H9 (cell line): Measurements from ENCODE around the gene INPP4A. TPM values are rescaled to one million over a fixed set of nuclear protein-coding genes. Genes with fewer than 3 reads are reported as not detected.

Experiments used
- DNase-seq: peaks from one replicate; pipeline ENCODE4 v3.0.0-alpha.2; 2017
- H2AFZ ChIP-seq: one replicate; pipeline ENCODE4 v1.6.1; 2013; ENCODE audit warnings: mild to moderate bottlenecking, low read length, control low read depth, moderate library complexity
- H2AK5ac ChIP-seq: 2 replicates; pipeline ENCODE4 v1.6.1; 2013; ENCODE audit warnings: low read length, control low read depth, mixed read lengths; ENCODE audit not compliant: insufficient read length
- H2BK120ac ChIP-seq: one replicate; pipeline ENCODE4 v1.6.1; 2013; ENCODE audit warnings: low read depth, mild to moderate bottlenecking, low read length, control low read depth, inconsistent platforms; ENCODE audit not compliant: poor library complexity, severe bottlenecking
- H2BK12ac ChIP-seq: 2 replicates; pipeline ENCODE4 v1.6.1; 2013; ENCODE audit warnings: low read length, control low read depth, mixed read lengths, low read depth; ENCODE audit not compliant: insufficient read length
- H2BK15ac ChIP-seq: 2 replicates; pipeline ENCODE4 v1.6.1; 2013; ENCODE audit warnings: low read depth, low read length, control low read depth
- H2BK20ac ChIP-seq: one replicate; pipeline ENCODE4 v1.6.1; 2013; ENCODE audit warnings: low read depth, mild to moderate bottlenecking, low read length, control low read depth, inconsistent platforms; ENCODE audit not compliant: poor library complexity, severe bottlenecking
- H2BK5ac ChIP-seq: 2 replicates; pipeline ENCODE4 v1.6.1; 2013; ENCODE audit warnings: low read length, control low read depth, mixed read lengths; ENCODE audit not compliant: insufficient read length
- H3K14ac ChIP-seq: 2 replicates; pipeline ENCODE4 v1.6.1; 2013; ENCODE audit warnings: low read length, control low read depth; ENCODE audit not compliant: insufficient read depth
- H3K18ac ChIP-seq: 2 replicates; pipeline ENCODE4 v1.6.1; 2013; ENCODE audit warnings: low read depth, mild to moderate bottlenecking, mixed read lengths, low read length, control low read depth; ENCODE audit not compliant: insufficient read length
- H3K23ac ChIP-seq: 2 replicates; pipeline ENCODE4 v1.6.1; 2013; ENCODE audit warnings: low read length, control low read depth, mixed read lengths, low read depth; ENCODE audit not compliant: insufficient read length
- H3K23me2 ChIP-seq: 2 replicates; pipeline ENCODE4 v1.6.1; 2013; ENCODE audit warnings: low read depth, mild to moderate bottlenecking, mixed read lengths, low read length, control low read depth; ENCODE audit not compliant: insufficient read length, poor library complexity, severe bottlenecking
- H3K27ac ChIP-seq: 2 replicates; pipeline ENCODE4 v1.5.1; 2013; ENCODE audit warnings: low read length, control low read depth, mixed read lengths, low read depth; ENCODE audit not compliant: insufficient read length
- H3K27me3 ChIP-seq: 2 replicates; pipeline ENCODE4 v1.6.1; 2013; ENCODE audit warnings: low read length, control low read depth, inconsistent platforms; ENCODE audit not compliant: insufficient read depth
- H3K4ac ChIP-seq: 2 replicates; pipeline ENCODE4 v1.6.1; 2013; ENCODE audit warnings: low read depth, mild to moderate bottlenecking, control low read depth, inconsistent platforms, low read length, moderate library complexity
- H3K4me1 ChIP-seq: 2 replicates; pipeline ENCODE4 v1.6.1; 2013; ENCODE audit warnings: low read length, control low read depth, inconsistent platforms; ENCODE audit not compliant: insufficient read depth
- H3K4me2 ChIP-seq: 2 replicates; pipeline ENCODE4 v1.6.1; 2013; ENCODE audit warnings: low read length, control low read depth, mixed read lengths; ENCODE audit not compliant: insufficient read length, insufficient read depth
- H3K56ac ChIP-seq: 2 replicates; pipeline ENCODE4 v1.6.1; 2013; ENCODE audit warnings: low read depth, mild to moderate bottlenecking, mixed read lengths, low read length, control low read depth; ENCODE audit not compliant: insufficient read length
- H3K79me1 ChIP-seq: 2 replicates; pipeline ENCODE4 v1.6.1; 2013; ENCODE audit warnings: low read depth, mild to moderate bottlenecking, moderate library complexity, low read length, control low read depth, inconsistent platforms; ENCODE audit not compliant: insufficient read depth, poor library complexity, severe bottlenecking
- H3K79me2 ChIP-seq: 2 replicates; pipeline ENCODE4 v1.6.1; 2013; ENCODE audit warnings: low read length, control low read depth, inconsistent platforms; ENCODE audit not compliant: insufficient read depth
- H3K9ac ChIP-seq: 2 replicates; pipeline ENCODE4 v1.6.1; 2013; ENCODE audit warnings: low read length, control low read depth, mixed read lengths; ENCODE audit not compliant: insufficient read length; ENCODE audit errors: extremely low read depth
- H3K9me3 ChIP-seq: one replicate; pipeline ENCODE4 v1.6.1; 2013; ENCODE audit warnings: low read depth, low read length, inconsistent platforms; ENCODE audit not compliant: control insufficient read depth
- H3T11ph ChIP-seq: one replicate; pipeline ENCODE4 v1.6.1; 2013; ENCODE audit warnings: mild to moderate bottlenecking, low read length, control low read depth, inconsistent platforms
- H4K20me1 ChIP-seq: one replicate; pipeline ENCODE4 v1.6.1; 2013; ENCODE audit not compliant: control insufficient read depth, insufficient read length, insufficient read depth
- H4K5ac ChIP-seq: 2 replicates; pipeline ENCODE4 v1.6.1; 2013; ENCODE audit warnings: low read depth, mild to moderate bottlenecking, mixed read lengths, low read length, control low read depth; ENCODE audit not compliant: insufficient read length
- H4K8ac ChIP-seq: replicated peaks from 2 replicates; pipeline ENCODE4 v1.6.1; 2013; ENCODE audit warnings: low read length, control low read depth, mixed read lengths, low read depth; ENCODE audit not compliant: insufficient read length
- H4K91ac ChIP-seq: 2 replicates; pipeline ENCODE4 v1.6.1; 2013; ENCODE audit warnings: low read depth, mild to moderate bottlenecking, moderate library complexity, mixed read lengths, low read length, control low read depth; ENCODE audit not compliant: insufficient read length
- H3K27ac Mint-ChIP-seq, 3 experiments: 2 replicates in 2 of 3; 3 replicates in 1 of 3; pipeline ENCODE4 v1.8.0; 2020 to 2021; ENCODE audit warnings: mixed read lengths in 3 of 3, mild to moderate bottlenecking in 1 of 3, moderate library complexity in 1 of 3
- H3K27me3 Mint-ChIP-seq: 2 replicates; pipeline ENCODE4 v1.8.0; 2021; ENCODE audit warnings: low read depth, mild to moderate bottlenecking, moderate library complexity, mixed read lengths
- H3K36me3 Mint-ChIP-seq, 3 experiments: 2 replicates in 2 of 3; 3 replicates in 1 of 3; pipeline ENCODE4 v1.8.0; 2020 to 2021; ENCODE audit warnings: low read depth in 3 of 3, mixed read lengths in 3 of 3; ENCODE audit not compliant: insufficient read depth in 1 of 3
- H3K4me1 Mint-ChIP-seq, 2 experiments: 2 replicates each; pipeline ENCODE4 v1.8.0; 2020; ENCODE audit warnings: mixed read lengths in 2 of 2
- H3K4me3 Mint-ChIP-seq, 2 experiments: 2 replicates in 1 of 2; 3 replicates in 1 of 2; pipeline ENCODE4 v1.8.0; 2020 to 2021; ENCODE audit warnings: mild to moderate bottlenecking in 2 of 2, mixed read lengths in 2 of 2, moderate library complexity in 1 of 2
- H3K9me3 Mint-ChIP-seq, 2 experiments: 2 replicates in 1 of 2; 3 replicates in 1 of 2; pipeline ENCODE4 v1.8.0; 2020; ENCODE audit warnings: mild to moderate bottlenecking in 2 of 2, mixed read lengths in 2 of 2, moderate library complexity in 1 of 2
- CTCF ChIP-seq: fragments of 200-600 bp; sonication (generic); conservative IDR thresholded peaks from 3 replicates; pipeline ENCODE4 v1.8.0; 2021; ENCODE audit warnings: antibody characterized with exemption, mild to moderate bottlenecking
- WGBS: extraction: QIAGEN DNeasy Blood & Tissue Kit; methylation state at CpG from one replicate; pipeline ENCODE4 v1.1.7; 2013; ENCODE audit warnings: missing lambda C conversion rate, low lambda C conversion rate, mixed read lengths; ENCODE audit not compliant: insufficient read length; ENCODE audit errors: extremely low coverage; 5-methylcytosine and 5-hydroxymethylcytosine counted together
- total RNA-seq: library from RNA; stranded (reverse); gene quantifications from 2 replicates; pipeline ENCODE4 v1.2.1, GENCODE V29; 2021

The INPP4A gene
- total RNA-seq, 1 experiment from 2014 or later = 55.2 TPM

DNA sequence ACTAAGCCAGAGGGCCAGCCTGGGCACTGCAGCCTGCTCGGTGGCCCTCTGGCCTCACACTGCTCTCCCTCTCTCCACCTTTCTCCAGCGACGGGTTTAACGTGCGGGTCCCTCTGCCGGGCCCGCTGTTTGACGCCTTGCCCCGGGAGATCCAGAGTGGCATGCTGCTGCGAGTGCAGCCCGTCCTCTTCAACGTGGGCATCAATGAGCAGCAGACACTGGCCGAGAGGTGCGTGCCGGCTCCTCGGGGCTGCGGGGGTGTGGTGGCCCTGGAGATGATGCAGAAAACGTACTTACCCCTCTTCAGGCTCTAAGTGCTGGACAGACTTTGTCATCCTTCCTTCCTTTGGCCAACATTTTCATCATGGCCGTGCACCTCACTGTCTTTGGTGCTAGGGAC is 121.3 kb downstream of the INPP4A start:
- Histone ChIP-seq H2BK120ac (no peak overlapping the region), H3K79me2 (no peaks in the 10 kb centered on the region), H2BK12ac (no peak overlapping the region), H2BK20ac (no peak overlapping the region), H3K23me2 (no peaks in the 10 kb centered on the region), H3K56ac (no peak overlapping the region), H3K79me1 (no peaks in the 10 kb centered on the region), H3K27ac (no peak overlapping the region), H3K4ac (no peak overlapping the region), H3K23ac (no peak overlapping the region), H4K5ac (no peak overlapping the region), H4K8ac (no peak overlapping the region), H2BK5ac (no peak overlapping the region), H3K4me2 (no peak overlapping the region), H2BK15ac (no peak overlapping the region), H3K9me3 (no peaks in the 10 kb centered on the region), H4K91ac (no peak overlapping the region), H4K20me1 (no peaks in the 10 kb centered on the region), H3K14ac (no peak overlapping the region), H3K18ac (no peak overlapping the region), H3K27me3 (no peaks in the 10 kb centered on the region), H3K4me1 (no peaks in the 10 kb centered on the region), H3K9ac (no peak overlapping the region), H2AFZ (no peak overlapping the region), H2AK5ac (no peak overlapping the region), H3T11ph (no peak overlapping the region)
- no CpG with 5 or more reads among the region's 19 CpGs for WGBS
- no peak overlapping the region for H3K27ac Mint-ChIP-seq
- no peaks in the 10 kb centered on the region; a peak in 1 of 5 replicates for H3K9me3 Mint-ChIP-seq
- peaks cover 2% of the 10 kb centered on the region for H3K27me3 Mint-ChIP-seq
- H3K4me1 Mint-ChIP-seq = no peaks in the 10 kb centered on the region
- peaks cover 19 to 82% (median 55%) of the 10 kb centered on the region in 3 experiments; a peak in 6 of 7 replicates for H3K36me3 Mint-ChIP-seq
- no peak for TF ChIP-seq CTCF
- no peak for DNase-seq
- no peak overlapping the region for H3K4me3 Mint-ChIP-seq
